Psoas muscle (tissue), 8 donors: ENCODE data around the gene VGLL3. TPM values are rescaled to one million over a fixed set of nuclear protein-coding genes. Genes with fewer than 3 reads are reported as not detected.

Experiments
- ATAC-seq, 4 donors: fragments of 200-7000 bp; cut with Tn5 transposase; one replicate each; pipeline ENCODE4 v1.9.1; 2020; ENCODE audit warnings: moderate library complexity in 3 of 4, mild to moderate bottlenecking in 2 of 4
- DNase-seq, 2 donors: peaks; one replicate each; pipeline ENCODE4 v3.0.0-alpha.2; 2020
- H3K27ac ChIP-seq: fragments of 200-600 bp; one replicate; pipeline ENCODE4 v1.8.0; 2022
- H3K27me3 ChIP-seq, 3 donors: fragments of 200-600 bp in 1 of 3; one replicate each; pipeline versions ENCODE4 v1.6.1 to v1.8.0; 2013 to 2022; ENCODE audit warnings: low read length in 2 of 3, mild to moderate bottlenecking in 2 of 3, moderate library complexity in 1 of 3; ENCODE audit not compliant: insufficient read depth in 3 of 3
- H3K36me3 ChIP-seq, 2 donors: fragments of 200-600 bp in 1 of 2; one replicate each; pipeline versions ENCODE4 v1.6.1 to v1.8.0; 2013 to 2022; ENCODE audit warnings: low read depth in 1 of 2, mild to moderate bottlenecking in 1 of 2, moderate library complexity in 1 of 2; ENCODE audit not compliant: insufficient read depth in 1 of 2
- H3K4me1 ChIP-seq: fragments of 200-600 bp; one replicate; pipeline ENCODE4 v1.8.0; 2022
- H3K4me3 ChIP-seq: fragments of 200-600 bp; one replicate; pipeline ENCODE4 v1.8.0; 2022; ENCODE audit warnings: mild to moderate bottlenecking
- H3K9me3 ChIP-seq: fragments of 200-600 bp; one replicate; pipeline ENCODE4 v1.8.0; 2022
- CTCF ChIP-seq: fragments of 200-600 bp; IDR thresholded peaks from one replicate; pipeline ENCODE4 v1.8.0; 2022; ENCODE audit warnings: antibody characterized with exemption
- WGBS, 3 donors: extraction: QIAGEN DNeasy Blood & Tissue Kit; methylation state at CpG; one replicate each; pipeline versions ENCODE4 v1.1.6 to v1.1.7; 2013; 5-methylcytosine and 5-hydroxymethylcytosine counted together
- intact Hi-C, 2 donors: fragments of 100-400 bp; cut with DNase I; formaldehyde crosslinking; loops; one replicate each; pipeline versions ENCODE4 v1.11.0 to v1.14.2; 2022
- polyA plus RNA-seq, 3 donors: library from polyadenylated mRNA; stranded (reverse); fragments of 200-250 nt; gene quantifications; one replicate each; pipeline ENCODE4 v1.2.3, GENCODE V29; 2013
- total RNA-seq, 4 donors: library from RNA; stranded (reverse); fragmentation: NEBNext Ultra II Directional in 2 of 4; extraction: Animal tissue kit (Norgen Biotek cat#: 25700) in 2 of 4; gene quantifications; one replicate each; pipeline versions ENCODE4 v1.2.1 to v1.2.4, GENCODE V29; 2021 to 2023
- donor health status: healthy with polysubstance abuse.
- donor health status: DM: no; HTN: no; CAD: no; lungs with moderate emphysema.
- donor health status: Bipolar disorder and iron deficiency.
- donor health status: healthy.
- donor health status: DM: yes; HTN: yes; CAD: no.
- donor health status: DM: no; HTN: no; CAD: no.
- donor health status: DM: no; HTN: no; CAD: no.
- donor health status: DM: yes; HTN: yes; CAD: no.

Gene VGLL3
- total and polyA plus RNA-seq, 7 donors: 1.2 to 15.1 (median 3.2) TPM

DNA sequence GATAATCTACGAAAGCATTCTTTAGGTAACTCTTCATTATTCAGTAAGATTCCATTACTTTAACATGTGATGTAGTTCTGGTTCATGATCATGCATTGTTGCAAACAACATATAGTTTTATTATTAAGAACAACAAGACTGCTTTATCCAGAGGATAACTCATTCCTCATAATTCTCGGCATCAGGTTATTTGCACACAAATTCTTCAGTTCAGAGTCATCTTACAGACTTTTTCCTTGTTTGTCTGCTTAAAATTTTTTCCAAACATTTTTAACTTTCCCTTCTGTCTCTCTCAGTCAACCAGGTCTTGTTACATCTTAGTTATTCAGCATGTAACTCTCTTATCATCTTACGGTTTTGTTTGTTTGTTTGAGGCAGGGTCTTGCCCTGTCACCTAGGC, 60.1 kb downstream of the VGLL3 start:
- no peaks in the 10 kb centered on the region for H3K4me1 ChIP-seq
- H3K4me3 ChIP-seq: no peak overlapping the region
- 77 to 86% (median 82%) methylated on average over 3 of the region's 3 CpGs for WGBS, 3 donors
- intact Hi-C loops: no loop called here
- H3K9me3 ChIP-seq: no peaks in the 10 kb centered on the region
- DNase-seq (no peak), ATAC-seq (no peak)
- H3K27ac ChIP-seq: no peak overlapping the region
- no peak for TF ChIP-seq CTCF
- no peaks in the 10 kb centered on the region for H3K36me3 ChIP-seq
- no peaks in the 10 kb centered on the region for H3K27me3 ChIP-seq

GRCh38 chr3:86930181-86930580, 60.8 kb downstream of the VGLL3 start:
- no peaks in the 10 kb centered on the region for H3K36me3 ChIP-seq
- intact Hi-C loops: no loop called here
- no peak for TF ChIP-seq CTCF
- no peak overlapping the region for H3K27ac ChIP-seq
- H3K27me3 ChIP-seq: no peaks in the 10 kb centered on the region
- H3K9me3 ChIP-seq: no peaks in the 10 kb centered on the region
- H3K4me3 ChIP-seq: no peak overlapping the region
- H3K4me1 ChIP-seq: no peaks in the 10 kb centered on the region
- WGBS, 3 donors: 10 to 34% (median 20%) methylated on average over 1 of the region's 1 CpG
- ATAC-seq (no peak), DNase-seq (no peak)

DNA sequence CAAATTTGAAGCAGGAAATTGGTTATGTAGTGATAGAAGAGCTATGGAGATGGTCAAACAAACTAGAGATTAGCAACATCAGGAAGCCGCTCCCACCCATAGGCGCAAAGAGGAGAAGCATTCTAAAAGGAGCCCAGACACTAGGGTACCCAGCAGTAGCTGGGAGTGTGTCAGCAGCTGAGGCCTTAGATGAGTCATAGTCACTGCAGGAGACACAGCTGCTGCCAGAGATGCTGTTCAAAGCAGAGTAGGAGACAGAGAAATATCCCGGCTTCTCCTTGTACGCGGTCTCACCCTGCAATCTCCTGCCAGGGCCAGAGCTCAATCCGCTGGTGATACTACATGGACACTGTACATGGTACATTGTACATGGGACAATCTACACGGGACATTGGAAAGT, 61.9 kb downstream of the VGLL3 start:
- peak in 1 of 4 donors; percentile 48 for ATAC-seq
- no peaks in the 10 kb centered on the region for H3K9me3 ChIP-seq
- no peaks in the 10 kb centered on the region for H3K27me3 ChIP-seq
- no peaks in the 10 kb centered on the region for H3K36me3 ChIP-seq
- no peak overlapping the region for H3K4me3 ChIP-seq
- no peaks in the 10 kb centered on the region for H3K4me1 ChIP-seq
- intact Hi-C loops: no loop called here
- DNase-seq: no peak
- WGBS, 3 donors: 47 to 94% (median 79%) methylated on average over 7 of the region's 7 CpGs
- TF ChIP-seq CTCF: no peak
- H3K27ac ChIP-seq: no peak overlapping the region

- no peak for TF ChIP-seq CTCF
- no peak overlapping the region for H3K4me3 ChIP-seq
- no peaks in the 10 kb centered on the region for H3K4me1 ChIP-seq
- no peak overlapping the region for H3K27ac ChIP-seq
- no peaks in the 10 kb centered on the region for H3K9me3 ChIP-seq
- peak; percentile 32 to 73 (median 50) for ATAC-seq
- no peaks in the 10 kb centered on the region for H3K27me3 ChIP-seq
- WGBS, 3 donors: 28 to 41% (median 31%) methylated on average over 3 of the region's 3 CpGs
- H3K36me3 ChIP-seq: no peaks in the 10 kb centered on the region
- peak in 1 of 2 donors; percentile 20 for DNase-seq
- intact Hi-C loops: no loop called here
These were observed 67.9 kb downstream of the VGLL3 start for GRCh38 chr3:86923071-86923491.

GRCh38 chr3:86921971-86922680, 68.8 kb downstream of the VGLL3 start:
- DNase-seq (no peak), ATAC-seq (no peak)
- H3K27ac ChIP-seq: peak overlapping the region; percentile 10
- no peak overlapping the region for H3K4me3 ChIP-seq
- TF ChIP-seq CTCF: no peak
- H3K27me3 ChIP-seq: no peaks in the 10 kb centered on the region
- no peaks in the 10 kb centered on the region for H3K36me3 ChIP-seq
- intact Hi-C loops: no loop called here
- H3K4me1 ChIP-seq: no peaks in the 10 kb centered on the region
- WGBS, 3 donors: 0 to 90% (median 35%) methylated on average over 1 of the region's 1 CpG
- no peaks in the 10 kb centered on the region for H3K9me3 ChIP-seq
